Suprapubic skin (tissue), 4 donors: ENCODE measurements around the gene ZDHHC6. TPM values are rescaled to one million over a fixed set of nuclear protein-coding genes. Genes with fewer than 3 reads are reported as not detected.

Source experiments
- DNase-seq, 2 donors: peaks; one replicate each; pipeline ENCODE4 v3.0.0-alpha.2; 2019; ENCODE audit warnings: low spot score in 2 of 2
- H3K27ac ChIP-seq: fragments of 200-600 bp; sonication (generic); one replicate; pipeline ENCODE4 v1.5.1; 2019
- H3K27me3 ChIP-seq: fragments of 200-600 bp; sonication (generic); one replicate; pipeline ENCODE4 v1.5.1; 2019
- H3K36me3 ChIP-seq: fragments of 200-600 bp; sonication (generic); one replicate; pipeline ENCODE4 v1.5.1; 2019
- H3K4me1 ChIP-seq: fragments of 200-600 bp; sonication (generic); one replicate; pipeline ENCODE4 v1.5.1; 2019
- H3K4me3 ChIP-seq: fragments of 200-600 bp; sonication (generic); one replicate; pipeline ENCODE4 v1.5.1; 2019; ENCODE audit warnings: mild to moderate bottlenecking
- H3K9me3 ChIP-seq: fragments of 200-600 bp; sonication (generic); one replicate; pipeline ENCODE4 v1.5.1; 2019
- CTCF ChIP-seq, 2 donors: fragments of 200-600 bp in 1 of 2; fragments of 450-650 bp in 1 of 2; sonication (generic) in 1 of 2; IDR thresholded peaks; one replicate each; pipeline ENCODE4 v1.5.1; 2016 to 2019; ENCODE audit warnings: antibody characterized with exemption in 2 of 2, mild to moderate bottlenecking in 1 of 2, moderate library complexity in 1 of 2
- EP300 ChIP-seq: sonication (generic); formaldehyde crosslinking; IDR thresholded peaks from one replicate; pipeline ENCODE4 v1.6.1; 2017; ENCODE audit warnings: antibody characterized with exemption
- POLR2A ChIP-seq, 2 donors: fragments of 450-650 bp; IDR thresholded peaks; one replicate each; pipeline ENCODE4 v1.6.1; 2017; ENCODE audit warnings: antibody characterized with exemption in 2 of 2, mild to moderate bottlenecking in 2 of 2, moderate library complexity in 2 of 2
- POLR2AphosphoS5 ChIP-seq, 3 donors: sonication (generic); formaldehyde crosslinking; IDR thresholded peaks; one replicate each; pipeline ENCODE4 v1.6.1; 2017; ENCODE audit warnings: antibody characterized with exemption in 3 of 3
- WGBS: methylation state at CpG from one replicate; pipeline ENCODE4 v1.1.5; 2018; 5-methylcytosine and 5-hydroxymethylcytosine counted together
- total RNA-seq, 4 donors: library from RNA; depleted of rRNA; stranded (reverse); fragments of >200 nt; gene quantifications; one replicate each; pipeline ENCODE4 v1.1.0, GENCODE V29; 2016

Gene ZDHHC6
- total RNA-seq, 4 donors from 2014 or later, result 11.4 to 46.3 (median 15.6) TPM

GRCh38 chr10:112429654-112430230 is 17.0 kb downstream of the ZDHHC6 start:
- no peak for TF ChIP-seq EP300
- TF ChIP-seq CTCF (IDR thresholded peaks at IDR 0.05), result no peak
- no peak for TF ChIP-seq POLR2AphosphoS5 (IDR thresholded peaks at IDR 0.05)
- Histone ChIP-seq H3K27ac (no peak overlapping the region), H3K9me3 (no peaks in the 10 kb centered on the region), H3K4me3 (no peak overlapping the region), H3K4me1 (no peaks in the 10 kb centered on the region), H3K27me3 (no peaks in the 10 kb centered on the region), H3K36me3 (peaks cover 65% of the 10 kb centered on the region)
- no peak for DNase-seq
- WGBS, result 85% methylated on average over 12 of the region's 15 CpGs

GRCh38 chr10:112429147-112429546 is 17.6 kb downstream of the ZDHHC6 start:
- no peak for DNase-seq
- TF ChIP-seq POLR2AphosphoS5 (IDR thresholded peaks at IDR 0.05) (no peak), EP300 (no peak)
- Histone ChIP-seq H3K36me3 (peaks cover 59% of the 10 kb centered on the region), H3K9me3 (no peaks in the 10 kb centered on the region), H3K4me1 (no peaks in the 10 kb centered on the region), H3K27me3 (no peaks in the 10 kb centered on the region), H3K27ac (no peak overlapping the region), H3K4me3 (no peak overlapping the region)
- 67% methylated on average over 3 of the region's 3 CpGs for WGBS

GRCh38 chr10:112426111-112426510 is 20.6 kb downstream of the ZDHHC6 start:
- no peaks in the 10 kb centered on the region for H3K27me3 ChIP-seq
- no peak overlapping the region for H3K4me3 ChIP-seq
- no peak for TF ChIP-seq CTCF (IDR thresholded peaks at IDR 0.05)
- no peak for TF ChIP-seq EP300
- no peak for TF ChIP-seq POLR2AphosphoS5 (IDR thresholded peaks at IDR 0.05)
- no peak for TF ChIP-seq POLR2A (IDR thresholded peaks at IDR 0.05)
- H3K4me1 ChIP-seq, result no peaks in the 10 kb centered on the region
- H3K36me3 ChIP-seq, result peaks cover 39% of the 10 kb centered on the region
- no peak for DNase-seq
- H3K9me3 ChIP-seq, result no peaks in the 10 kb centered on the region
- H3K27ac ChIP-seq, result no peak overlapping the region
- WGBS, result 57% methylated on average over 2 of the region's 2 CpGs

GRCh38 chr10:112424651-112425050 is 22.1 kb downstream of the ZDHHC6 start:
- no peak for TF ChIP-seq CTCF (IDR thresholded peaks at IDR 0.05)
- no peak for TF ChIP-seq POLR2AphosphoS5 (IDR thresholded peaks at IDR 0.05)
- no peak for TF ChIP-seq POLR2A (IDR thresholded peaks at IDR 0.05)
- TF ChIP-seq EP300, result no peak
- no peaks in the 10 kb centered on the region for H3K4me1 ChIP-seq
- peaks cover 25% of the 10 kb centered on the region for H3K36me3 ChIP-seq
- WGBS, result 79% methylated on average over 2 of the region's 2 CpGs
- no peak for DNase-seq
- no peaks in the 10 kb centered on the region for H3K9me3 ChIP-seq
- H3K4me3 ChIP-seq, result no peak overlapping the region
- H3K27me3 ChIP-seq, result no peaks in the 10 kb centered on the region
- H3K27ac ChIP-seq, result no peak overlapping the region

GRCh38 chr10:112421731-112422130 is 25.0 kb downstream of the ZDHHC6 start:
- Histone ChIP-seq H3K9me3 (no peaks in the 10 kb centered on the region), H3K36me3 (peaks cover 10% of the 10 kb centered on the region), H3K4me3 (no peak overlapping the region), H3K4me1 (no peaks in the 10 kb centered on the region), H3K27ac (no peak overlapping the region), H3K27me3 (no peaks in the 10 kb centered on the region)
- WGBS, result 94% methylated on average over 3 of the region's 3 CpGs
- TF ChIP-seq EP300 (no peak), POLR2A (IDR thresholded peaks at IDR 0.05) (no peak), POLR2AphosphoS5 (IDR thresholded peaks at IDR 0.05) (no peak), CTCF (IDR thresholded peaks at IDR 0.05) (no peak)
- no peak for DNase-seq

GRCh38 chr10:112412696-112413095 is 34.0 kb downstream of the ZDHHC6 start:
- DNase-seq, result no peak
- no peak overlapping the region for H3K27ac ChIP-seq
- no peaks in the 10 kb centered on the region for H3K36me3 ChIP-seq
- no peak for TF ChIP-seq CTCF (IDR thresholded peaks at IDR 0.05)
- no peak for TF ChIP-seq POLR2AphosphoS5 (IDR thresholded peaks at IDR 0.05)
- no peak for TF ChIP-seq EP300
- no peak for TF ChIP-seq POLR2A (IDR thresholded peaks at IDR 0.05)
- H3K4me1 ChIP-seq, result no peaks in the 10 kb centered on the region
- H3K4me3 ChIP-seq, result no peak overlapping the region
- WGBS, result 84% methylated on average over 2 of the region's 2 CpGs
- H3K9me3 ChIP-seq, result no peaks in the 10 kb centered on the region
- no peaks in the 10 kb centered on the region for H3K27me3 ChIP-seq
